Measurements from ENCODE around the gene ADAM12.

The ADAM12 gene

GRCh38 chr10:126315494-126316177 is 72.6 kb downstream of the ADAM12 start:
- no peak for TF ChIP-seq EGR1 (IDR thresholded peaks at IDR 0.05)
- no peak for TF ChIP-seq ZBTB7A (IDR thresholded peaks at IDR 0.05; ENCODE audit: low read depth)
- TF ChIP-seq TCF12 (IDR thresholded peaks at IDR 0.05; ENCODE audit: low read depth), result no peak
- TF ChIP-seq, protein P1, sequence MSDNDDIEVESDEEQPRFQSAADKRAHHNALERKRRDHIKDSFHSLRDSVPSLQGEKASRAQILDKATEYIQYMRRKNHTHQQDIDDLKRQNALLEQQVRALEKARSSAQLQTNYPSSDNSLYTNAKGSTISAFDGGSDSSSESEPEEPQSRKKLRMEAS (IDR thresholded peaks at IDR 0.05), result no peak
- TF ChIP-seq, protein P2, sequence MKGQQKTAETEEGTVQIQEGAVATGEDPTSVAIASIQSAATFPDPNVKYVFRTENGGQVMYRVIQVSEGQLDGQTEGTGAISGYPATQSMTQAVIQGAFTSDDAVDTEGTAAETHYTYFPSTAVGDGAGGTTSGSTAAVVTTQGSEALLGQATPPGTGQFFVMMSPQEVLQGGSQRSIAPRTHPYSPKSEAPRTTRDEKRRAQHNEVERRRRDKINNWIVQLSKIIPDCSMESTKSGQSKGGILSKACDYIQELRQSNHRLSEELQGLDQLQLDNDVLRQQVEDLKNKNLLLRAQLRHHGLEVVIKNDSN (IDR thresholded peaks at IDR 0.05), result no peak
- no peak for TF ChIP-seq YY1 (IDR thresholded peaks at IDR 0.05; ENCODE audit: low read depth)
- no peak for TF ChIP-seq CEBPB (IDR thresholded peaks at IDR 0.05)
- no peak for TF ChIP-seq EP300 (IDR thresholded peaks at IDR 0.05; ENCODE audit: borderline replicate concordance)
- TF ChIP-seq TEAD4 (IDR thresholded peaks at IDR 0.05), result no peak
- no peak for TF ChIP-seq CREB1 (IDR thresholded peaks at IDR 0.05; ENCODE audit: low read depth)
- TF ChIP-seq FOXM1 (IDR thresholded peaks at IDR 0.05; ENCODE audit: borderline replicate concordance, low read depth), result no peak
- no peak for TF ChIP-seq RAD21 (IDR thresholded peaks at IDR 0.05; ENCODE audit: low read depth)

- no peak for TF ChIP-seq TEAD4 (IDR thresholded peaks at IDR 0.05)
- no peak for TF ChIP-seq TCF12 (IDR thresholded peaks at IDR 0.05; ENCODE audit: low read depth)
- TF ChIP-seq EGR1 (IDR thresholded peaks at IDR 0.05), result no peak
- TF ChIP-seq, protein P2 (IDR thresholded peaks at IDR 0.05), result no peak
- no peak for TF ChIP-seq FOXM1 (IDR thresholded peaks at IDR 0.05; ENCODE audit: borderline replicate concordance, low read depth)
- no peak for TF ChIP-seq EP300 (IDR thresholded peaks at IDR 0.05; ENCODE audit: borderline replicate concordance)
- TF ChIP-seq TAF1 (IDR thresholded peaks at IDR 0.05; ENCODE audit: low read depth), result no peak
- TF ChIP-seq CREB1 (IDR thresholded peaks at IDR 0.05; ENCODE audit: low read depth), result no peak
- no peak for TF ChIP-seq YY1 (IDR thresholded peaks at IDR 0.05; ENCODE audit: low read depth)
These were observed 73.3 kb downstream of the ADAM12 start for GRCh38 chr10:126314863-126315493.

DNA sequence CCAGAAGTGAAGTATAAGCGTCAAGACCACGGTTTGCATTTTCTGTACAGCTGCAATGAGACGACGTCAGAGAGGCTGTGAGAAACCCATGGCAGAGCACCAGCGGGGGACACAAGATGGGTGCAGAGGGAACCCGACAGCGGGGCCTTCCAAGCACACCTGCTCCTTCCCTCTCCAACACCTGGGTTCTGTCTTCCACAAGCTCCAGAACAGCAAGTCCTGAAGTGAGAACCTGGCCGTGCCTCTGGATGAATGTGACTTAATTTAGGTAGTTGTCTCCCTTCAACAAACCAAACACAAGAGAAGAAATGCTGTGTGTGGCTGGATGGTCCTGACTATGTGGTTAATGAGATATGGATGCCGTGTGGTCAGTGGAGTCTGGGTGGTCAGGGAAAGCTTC is 76.1 kb downstream of the ADAM12 start:
- TF ChIP-seq FOXM1 (IDR thresholded peaks at IDR 0.05; ENCODE audit: borderline replicate concordance, low read depth), result no peak
- no peak for TF ChIP-seq REST (IDR thresholded peaks at IDR 0.05; ENCODE audit: low read depth)
- TF ChIP-seq TEAD4 (IDR thresholded peaks at IDR 0.05), result no peak
- no peak for TF ChIP-seq TCF12 (IDR thresholded peaks at IDR 0.05; ENCODE audit: low read depth)
- TF ChIP-seq CEBPB (IDR thresholded peaks at IDR 0.05), result no peak
- TF ChIP-seq, protein P2 (IDR thresholded peaks at IDR 0.05), result no peak
- no peak for TF ChIP-seq RAD21 (IDR thresholded peaks at IDR 0.05; ENCODE audit: low read depth)
- TF ChIP-seq YY1 (IDR thresholded peaks at IDR 0.05; ENCODE audit: low read depth), result no peak
- TF ChIP-seq, protein P1 (IDR thresholded peaks at IDR 0.05), result no peak
- TF ChIP-seq NFIC (IDR thresholded peaks at IDR 0.05), result no peak
- no peak for TF ChIP-seq EP300 (IDR thresholded peaks at IDR 0.05; ENCODE audit: borderline replicate concordance)
- TF ChIP-seq TAF1 (IDR thresholded peaks at IDR 0.05; ENCODE audit: low read depth), result no peak
- TF ChIP-seq EGR1 (IDR thresholded peaks at IDR 0.05), result no peak
- no peak for TF ChIP-seq CREB1 (IDR thresholded peaks at IDR 0.05; ENCODE audit: low read depth)
- no peak for TF ChIP-seq ZBTB7A (IDR thresholded peaks at IDR 0.05; ENCODE audit: low read depth)

DNA sequence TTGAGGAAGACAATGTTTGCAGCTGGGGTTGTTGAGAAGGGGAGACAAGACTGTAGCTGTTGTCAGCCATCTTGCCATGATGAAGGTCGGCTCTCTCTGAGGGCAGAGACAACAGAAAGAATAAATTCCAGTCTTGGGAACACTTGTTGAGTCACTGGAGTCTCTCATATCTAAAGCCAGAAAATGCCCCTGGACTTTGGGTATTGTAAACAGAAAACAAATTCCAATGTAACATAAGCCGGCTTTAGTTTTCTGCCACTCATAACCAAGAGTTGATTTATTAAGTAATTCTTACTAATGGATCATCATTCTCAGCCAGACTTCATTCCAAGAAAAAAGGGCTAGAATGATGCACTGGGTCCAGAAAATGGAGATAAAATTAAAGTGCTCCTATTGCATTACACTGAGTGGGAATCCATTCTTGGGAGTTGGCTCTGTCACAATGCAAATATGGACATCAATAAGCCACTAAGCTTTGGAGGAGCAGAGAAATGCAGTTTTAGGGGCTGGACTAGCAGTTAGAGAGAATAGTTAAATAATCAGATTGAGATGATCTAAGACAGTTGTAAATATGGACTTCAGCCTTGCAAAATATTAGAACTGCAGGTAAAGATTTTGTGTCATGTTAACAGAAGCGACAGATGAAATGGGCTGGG is 78.9 kb downstream of the ADAM12 start:
- TF ChIP-seq, protein P1 (IDR thresholded peaks at IDR 0.05), result no peak
- no peak for TF ChIP-seq TAF1 (IDR thresholded peaks at IDR 0.05; ENCODE audit: low read depth)
- no peak for TF ChIP-seq CEBPB (IDR thresholded peaks at IDR 0.05)
- no peak for TF ChIP-seq RAD21 (IDR thresholded peaks at IDR 0.05; ENCODE audit: low read depth)
- TF ChIP-seq FOXM1 (IDR thresholded peaks at IDR 0.05; ENCODE audit: borderline replicate concordance, low read depth), result no peak
- no peak for TF ChIP-seq REST (IDR thresholded peaks at IDR 0.05; ENCODE audit: low read depth)
- TF ChIP-seq EGR1 (IDR thresholded peaks at IDR 0.05), result no peak
